HepG2 (cell line): ENCODE data around the gene ALKBH5. TPM values are rescaled to one million over a fixed set of nuclear protein-coding genes. Genes with fewer than 3 reads are reported as not detected.
A peak's percentile ranks its signal among the peaks of the same experiment; 100 is the strongest.

Experiments
- AHDC1 ChIP-seq: sonication (generic); formaldehyde crosslinking; IDR thresholded peaks from 2 replicates; pipeline ENCODE4 v1.5.1; 2020; ENCODE audit warnings: mild to moderate bottlenecking, missing genetic modification reagents, borderline replicate concordance
- GATA4 ChIP-seq: sonication (generic); IDR thresholded peaks from 2 replicates; pipeline ENCODE4 v1.6.1; 2016; ENCODE audit warnings: antibody characterized with exemption, low read depth, borderline replicate concordance
- HINFP ChIP-seq: sonication (generic); formaldehyde crosslinking; IDR thresholded peaks from 2 replicates; pipeline ENCODE4 v1.4.0; 2020; ENCODE audit warnings: low read depth, mild to moderate bottlenecking, missing genetic modification reagents
- NAIF1 ChIP-seq: sonication (generic); formaldehyde crosslinking; IDR thresholded peaks from 2 replicates; pipeline ENCODE4 v1.5.0; 2020; ENCODE audit warnings: mild to moderate bottlenecking, missing genetic modification reagents, borderline replicate concordance
- NCOA2 ChIP-seq: sonication (generic); formaldehyde crosslinking; IDR thresholded peaks from 2 replicates; pipeline ENCODE4 v1.8.0; 2022; ENCODE audit warnings: inconsistent platforms
- NR2F1 ChIP-seq, 2 experiments: fragments of 450-650 bp in 1 of 2; formaldehyde crosslinking in 1 of 2; IDR thresholded peaks; 2 replicates each; pipeline versions ENCODE4 v1.5.0 to v1.6.1; 2016 to 2020; ENCODE audit warnings: mild to moderate bottlenecking in 1 of 2, missing compliant biosample characterization in 1 of 2, missing genetic modification reagents in 1 of 2, moderate library complexity in 1 of 2
- NR2F6 ChIP-seq, 2 experiments: IDR thresholded peaks; 2 replicates each; pipeline ENCODE4 v1.6.1; 2016; ENCODE audit warnings: antibody characterized with exemption in 1 of 2, mild to moderate bottlenecking in 1 of 2
- SRSF9 ChIP-seq: fragments of 200-400 bp; formaldehyde crosslinking; IDR thresholded peaks from 2 replicates; pipeline ENCODE4 v1.6.1; 2018; ENCODE audit warnings: borderline replicate concordance, mild to moderate bottlenecking, low read depth, low read length; ENCODE audit not compliant: insufficient read depth, poor library complexity, severe bottlenecking
- THAP11 ChIP-seq: IDR thresholded peaks from 2 replicates; pipeline ENCODE4 v1.6.1; 2016; ENCODE audit warnings: missing biosample characterization, missing genetic modification reagents
- TRAFD1 ChIP-seq: sonication (generic); formaldehyde crosslinking; IDR thresholded peaks from 2 replicates; pipeline ENCODE4 v1.5.1; 2020; ENCODE audit warnings: missing genetic modification reagents, mild to moderate bottlenecking, borderline replicate concordance
- ZMYM2 ChIP-seq: sonication (generic); formaldehyde crosslinking; IDR thresholded peaks from 2 replicates; pipeline ENCODE4 v1.8.0; 2022; ENCODE audit warnings: mild to moderate bottlenecking, missing genetic modification reagents
- ZNF121 ChIP-seq: sonication (generic); formaldehyde crosslinking; IDR thresholded peaks from 2 replicates; pipeline ENCODE4 v1.5.0; 2020; ENCODE audit warnings: mild to moderate bottlenecking, missing genetic modification reagents
- ZNF232 ChIP-seq: sonication (generic); formaldehyde crosslinking; IDR thresholded peaks from 2 replicates; pipeline ENCODE4 v1.4.0; 2020; ENCODE audit warnings: missing genetic modification reagents, borderline replicate concordance
- ZNF564 ChIP-seq: sonication (generic); formaldehyde crosslinking; IDR thresholded peaks from 2 replicates; pipeline ENCODE4 v1.8.1; 2023; ENCODE audit warnings: mild to moderate bottlenecking, missing genetic modification reagents
- polyA plus RNA-seq, 8 experiments: library from polyadenylated mRNA; depleted of rRNA in 3 of 8; stranded (reverse) in 7 of 8; unstranded in 1 of 8; fragments of >200 nt; fragmentation: Illumina TruSeq in 4 of 8; extraction: Trizol in 4 of 8; gene quantifications; 2 replicates each; pipeline versions ENCODE4 v1.2.1 to v1.2.3, GENCODE V29; 2011 to 2016; ENCODE audit warnings: low read depth in 4 of 8, missing spikeins in 1 of 8, mixed read lengths in 1 of 8; ENCODE audit not compliant: insufficient read depth in 1 of 8
- total RNA-seq, 5 experiments: library from RNA; depleted of rRNA; stranded (reverse); fragments of >200 nt; fragmentation: Illumina TruSeq; extraction: Trizol; gene quantifications; 2 replicates each; pipeline ENCODE4 v1.2.3, GENCODE V29; 2016; ENCODE audit warnings: low read depth in 1 of 5
- TF ChIP-seq, protein P1 (sequence below): sonication (generic); formaldehyde crosslinking; IDR thresholded peaks from 2 replicates; pipeline ENCODE4 v1.4.0; 2020; ENCODE audit warnings: missing genetic modification reagents
- TF ChIP-seq, protein P2 (sequence below): conservative IDR thresholded peaks from 2 replicates; pipeline ENCODE4 v1.6.1; 2018; ENCODE audit warnings: missing genetic modification reagents

Gene ALKBH5
- total and polyA plus RNA-seq, 2 of the 13 experiments (the other 11 are each of a cell fraction or from before 2014, with no cell fraction given): 68.9 to 76.9 TPM

DNA sequence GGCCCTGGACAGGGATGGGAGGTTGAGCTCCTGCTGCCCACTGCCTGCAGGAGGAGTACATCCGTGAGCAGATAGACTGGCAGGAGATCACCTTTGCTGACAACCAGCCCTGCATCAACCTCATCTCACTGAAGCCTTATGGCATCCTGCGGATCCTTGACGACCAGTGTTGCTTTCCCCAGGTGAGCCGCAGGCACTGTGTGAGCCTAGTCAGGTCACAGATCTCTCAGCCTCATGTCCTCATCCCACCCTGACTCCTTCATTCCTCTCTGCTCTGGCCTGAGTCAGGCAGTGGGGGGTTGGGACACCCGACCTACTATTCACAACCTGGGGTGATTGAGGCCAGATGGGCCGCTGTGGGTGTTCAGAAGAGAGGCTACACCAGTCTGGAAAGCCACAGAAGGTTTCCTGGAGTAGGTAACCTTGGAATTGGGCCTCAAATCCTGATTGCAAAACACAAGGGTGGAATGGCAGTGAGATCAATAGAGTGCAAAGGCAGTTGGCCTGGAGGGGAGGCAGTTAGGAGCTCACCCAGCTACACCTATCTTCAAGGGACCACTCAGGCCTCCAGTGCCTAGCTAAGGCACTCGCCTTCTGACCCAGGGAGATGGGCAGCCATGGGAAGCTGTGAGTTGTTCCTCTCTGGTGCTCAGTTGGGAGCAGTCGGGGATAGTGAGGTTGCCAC, 45.4 kb upstream of the ALKBH5 start (continued):
- TF ChIP-seq SRSF9 (no peak), TRAFD1 (CRISPR knock-in tag) (0 out of 2 replicates have a peak, but pooled peaks have one; percentile 66), GATA4 (no peak), NR2F6 (IDR thresholded peaks at IDR 0.05) (peak; percentile 47; the same call in 1 of the 2 replicates), NR2F6 (CRISPR knock-in tag; IDR thresholded peaks at IDR 0.05) (peak; percentile 71; the same call in 1 of the 2 replicates), HINFP (no peak), ZNF564 (CRISPR knock-in tag) (no peak), AHDC1 (no peak), NR2F1 (CRISPR knock-in tag; IDR thresholded peaks at IDR 0.05) (0 out of 4 replicates have a peak, but pooled peaks of 1 of the 2 experiments have one; percentile 13), NCOA2 (CRISPR knock-in tag) (peak; percentile 69; the same call in 1 of the 2 replicates), ZNF232 (CRISPR knock-in tag) (no peak; the same call in 1 of the 2 replicates), ZMYM2 (no peak), THAP11 (CRISPR knock-in tag) (peak; percentile 61), ZNF121 (CRISPR knock-in tag) (no peak), NAIF1 (CRISPR knock-in tag) (no peak)
- TF ChIP-seq, protein P1, sequence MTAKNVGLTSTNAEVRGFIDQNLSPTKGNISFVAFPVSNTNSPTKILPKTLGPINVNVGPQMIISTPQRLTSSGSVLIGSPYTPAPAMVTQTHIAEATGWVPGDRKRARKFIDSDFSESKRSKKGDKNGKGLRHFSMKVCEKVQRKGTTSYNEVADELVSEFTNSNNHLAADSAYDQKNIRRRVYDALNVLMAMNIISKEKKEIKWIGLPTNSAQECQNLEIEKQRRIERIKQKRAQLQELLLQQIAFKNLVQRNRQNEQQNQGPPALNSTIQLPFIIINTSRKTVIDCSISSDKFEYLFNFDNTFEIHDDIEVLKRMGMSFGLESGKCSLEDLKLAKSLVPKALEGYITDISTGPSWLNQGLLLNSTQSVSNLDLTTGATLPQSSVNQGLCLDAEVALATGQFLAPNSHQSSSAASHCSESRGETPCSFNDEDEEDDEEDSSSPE (CRISPR knock-in tag): no peak
- TF ChIP-seq, protein P2, sequence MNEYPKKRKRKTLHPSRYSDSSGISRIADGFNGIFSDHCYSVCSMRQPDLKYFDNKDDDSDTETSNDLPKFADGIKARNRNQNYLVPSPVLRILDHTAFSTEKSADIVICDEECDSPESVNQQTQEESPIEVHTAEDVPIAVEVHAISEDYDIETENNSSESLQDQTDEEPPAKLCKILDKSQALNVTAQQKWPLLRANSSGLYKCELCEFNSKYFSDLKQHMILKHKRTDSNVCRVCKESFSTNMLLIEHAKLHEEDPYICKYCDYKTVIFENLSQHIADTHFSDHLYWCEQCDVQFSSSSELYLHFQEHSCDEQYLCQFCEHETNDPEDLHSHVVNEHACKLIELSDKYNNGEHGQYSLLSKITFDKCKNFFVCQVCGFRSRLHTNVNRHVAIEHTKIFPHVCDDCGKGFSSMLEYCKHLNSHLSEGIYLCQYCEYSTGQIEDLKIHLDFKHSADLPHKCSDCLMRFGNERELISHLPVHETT (CRISPR knock-in tag): no peak
